Mesothelial cell of epicardium (in vitro differentiated cells): Measurements from ENCODE around the gene GLB1L2. TPM values are rescaled to one million over a fixed set of nuclear protein-coding genes. Genes with fewer than 3 reads are reported as not detected.

Experiments used
- DNase-seq, 2 experiments: peaks; one replicate each; pipeline ENCODE4 v3.0.0; 2021; ENCODE audit warnings: low spot score in 2 of 2; ENCODE audit not compliant: unreplicated experiment in 2 of 2
- H3K27ac Mint-ChIP-seq: 2 replicates; pipeline ENCODE4 v1.8.0; 2021; ENCODE audit warnings: mixed read lengths
- H3K27me3 Mint-ChIP-seq: 2 replicates; pipeline ENCODE4 v1.8.0; 2021; ENCODE audit warnings: low read depth, mixed read lengths
- H3K36me3 Mint-ChIP-seq: 2 replicates; pipeline ENCODE4 v1.8.0; 2021; ENCODE audit warnings: mixed read lengths
- H3K4me1 Mint-ChIP-seq: 2 replicates; pipeline ENCODE4 v1.8.0; 2021; ENCODE audit warnings: mixed read lengths
- H3K4me3 Mint-ChIP-seq: 2 replicates; pipeline ENCODE4 v1.8.0; 2021; ENCODE audit warnings: mild to moderate bottlenecking, moderate library complexity, mixed read lengths
- H3K9me3 Mint-ChIP-seq: 2 replicates; pipeline ENCODE4 v1.8.0; 2021; ENCODE audit warnings: mixed read lengths
- CTCF ChIP-seq: fragments of 200-600 bp; sonication (generic); IDR thresholded peaks from one replicate; pipeline ENCODE4 v1.5.0; 2021; ENCODE audit warnings: antibody characterized with exemption; ENCODE audit not compliant: unreplicated experiment
- total RNA-seq: library from RNA; stranded (reverse); gene quantifications from 3 replicates; pipeline ENCODE4 v1.2.1, GENCODE V29; 2021

GLB1L2 gene
- total RNA-seq, 1 donor from 2014 or later, result 9.5 TPM

DNA sequence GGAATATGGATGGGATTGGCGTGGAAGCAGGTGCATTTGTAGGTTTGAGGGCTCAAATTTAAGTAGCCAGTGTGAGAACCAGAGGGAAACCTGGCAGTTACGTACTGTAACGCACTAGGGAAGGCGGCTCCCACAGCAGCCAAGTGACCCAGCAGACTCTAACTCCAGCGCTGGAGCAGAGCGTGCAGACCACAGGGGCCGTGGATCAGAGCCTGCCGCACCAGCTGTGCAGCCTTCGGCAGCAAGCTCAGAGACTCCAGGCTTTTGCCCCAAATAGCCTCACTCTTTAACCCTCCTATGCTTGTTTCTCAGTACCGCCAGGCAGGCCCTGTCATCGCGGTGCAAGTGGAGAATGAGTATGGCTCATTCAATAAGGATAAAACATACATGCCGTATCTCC is 43.3 kb upstream of the GLB1L2 start:
- no peak for TF ChIP-seq CTCF
- peaks cover 13% of the 10 kb centered on the region for H3K27me3 Mint-ChIP-seq
- DNase-seq, result no peak
- no peaks in the 10 kb centered on the region for H3K4me1 Mint-ChIP-seq
- no peaks in the 10 kb centered on the region for H3K9me3 Mint-ChIP-seq
- no peak overlapping the region for H3K4me3 Mint-ChIP-seq
- H3K27ac Mint-ChIP-seq, result no peak overlapping the region
- no peaks in the 10 kb centered on the region for H3K36me3 Mint-ChIP-seq

GRCh38 chr11:134289167-134289566 is 42.6 kb upstream of the GLB1L2 start:
- Mint-ChIP-seq H3K9me3 (no peaks in the 10 kb centered on the region), H3K4me3 (no peak overlapping the region), H3K4me1 (no peaks in the 10 kb centered on the region), H3K27me3 (peaks cover 6% of the 10 kb centered on the region), H3K27ac (no peak overlapping the region), H3K36me3 (no peaks in the 10 kb centered on the region)
- no peak for TF ChIP-seq CTCF
- no peak for DNase-seq

- Mint-ChIP-seq H3K4me3 (no peak overlapping the region), H3K36me3 (no peaks in the 10 kb centered on the region), H3K9me3 (no peaks in the 10 kb centered on the region), H3K27me3 (peaks cover 3% of the 10 kb centered on the region), H3K27ac (no peak overlapping the region), H3K4me1 (no peaks in the 10 kb centered on the region)
- DNase-seq, result no peak
- no peak for TF ChIP-seq CTCF
These were observed 42.0 kb upstream of the GLB1L2 start for GRCh38 chr11:134289789-134290188.

DNA sequence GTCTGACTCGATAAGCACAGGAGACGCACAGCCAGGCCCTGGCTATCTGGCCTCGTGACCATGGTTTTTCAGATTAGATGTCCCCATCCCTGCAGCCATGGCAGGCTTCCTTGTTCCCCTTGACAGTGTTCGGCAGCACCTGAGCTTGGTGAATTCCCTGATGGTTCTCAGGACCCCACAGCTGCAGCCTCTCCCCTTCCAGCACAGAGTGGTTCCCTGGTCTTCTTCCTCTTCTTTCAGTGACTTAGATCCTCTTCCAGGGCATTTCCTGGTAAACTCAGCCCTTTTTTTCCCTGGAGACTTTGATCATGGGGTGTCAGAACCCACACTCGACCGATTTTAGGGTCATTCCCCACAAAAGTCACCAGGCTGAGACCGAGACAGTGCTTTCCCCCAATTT is 41.1 kb upstream of the GLB1L2 start:
- Mint-ChIP-seq H3K4me1 (no peaks in the 10 kb centered on the region), H3K27me3 (peaks cover 3% of the 10 kb centered on the region), H3K27ac (no peak overlapping the region), H3K36me3 (no peaks in the 10 kb centered on the region), H3K4me3 (no peak overlapping the region), H3K9me3 (no peaks in the 10 kb centered on the region)
- DNase-seq, result no peak
- no peak for TF ChIP-seq CTCF

- no peak for TF ChIP-seq CTCF
- no peak for DNase-seq
- Mint-ChIP-seq H3K4me3 (no peak overlapping the region), H3K4me1 (no peaks in the 10 kb centered on the region), H3K9me3 (no peaks in the 10 kb centered on the region), H3K27ac (no peak overlapping the region), H3K27me3 (peaks cover 1% of the 10 kb centered on the region), H3K36me3 (no peaks in the 10 kb centered on the region)
These were observed 40.6 kb upstream of the GLB1L2 start for GRCh38 chr11:134291196-134291595.

DNA sequence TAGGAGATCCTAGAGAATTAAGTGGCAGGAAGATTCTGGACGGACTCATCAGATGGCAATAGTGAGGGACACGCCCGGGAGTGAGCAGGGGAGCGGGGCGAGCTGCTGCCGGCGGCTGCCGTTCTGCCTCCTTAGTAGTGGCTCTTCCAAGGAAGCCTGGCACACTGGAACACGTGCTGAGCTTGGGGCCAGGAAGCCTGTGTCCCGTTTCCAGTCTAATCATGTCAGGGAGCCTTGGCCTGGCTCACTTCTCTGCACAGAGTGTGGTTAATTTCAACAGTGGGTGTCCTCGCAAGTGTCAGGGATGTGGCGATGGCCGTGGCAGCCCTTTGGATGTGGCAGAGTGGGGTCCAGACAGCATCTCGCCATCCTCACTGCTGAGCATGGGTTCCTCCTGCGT is 39.1 kb upstream of the GLB1L2 start:
- DNase-seq, result peak in 1 of 2 experiments; percentile 29
- no peak for TF ChIP-seq CTCF
- Mint-ChIP-seq H3K27ac (no peak overlapping the region), H3K36me3 (no peaks in the 10 kb centered on the region), H3K9me3 (no peaks in the 10 kb centered on the region), H3K4me1 (no peaks in the 10 kb centered on the region), H3K4me3 (no peak overlapping the region), H3K27me3 (peaks cover 1% of the 10 kb centered on the region)
